PC-9 (cell line): Measurements from ENCODE around the gene ZFHX3.

Experiments used
- CTCF ChIP-seq: fragments of 200-600 bp; sonication (generic); conservative IDR thresholded peaks from 2 replicates; pipeline ENCODE4 v1.6.1; 2017; ENCODE audit warnings: mixed run types, antibody characterized with exemption, mild to moderate bottlenecking, moderate library complexity
- EZH2 ChIP-seq: fragments of 200-600 bp; sonication (generic); IDR thresholded peaks from 2 replicates; pipeline ENCODE4 v1.8.0; 2017; ENCODE audit warnings: antibody characterized with exemption, low read depth

DNA sequence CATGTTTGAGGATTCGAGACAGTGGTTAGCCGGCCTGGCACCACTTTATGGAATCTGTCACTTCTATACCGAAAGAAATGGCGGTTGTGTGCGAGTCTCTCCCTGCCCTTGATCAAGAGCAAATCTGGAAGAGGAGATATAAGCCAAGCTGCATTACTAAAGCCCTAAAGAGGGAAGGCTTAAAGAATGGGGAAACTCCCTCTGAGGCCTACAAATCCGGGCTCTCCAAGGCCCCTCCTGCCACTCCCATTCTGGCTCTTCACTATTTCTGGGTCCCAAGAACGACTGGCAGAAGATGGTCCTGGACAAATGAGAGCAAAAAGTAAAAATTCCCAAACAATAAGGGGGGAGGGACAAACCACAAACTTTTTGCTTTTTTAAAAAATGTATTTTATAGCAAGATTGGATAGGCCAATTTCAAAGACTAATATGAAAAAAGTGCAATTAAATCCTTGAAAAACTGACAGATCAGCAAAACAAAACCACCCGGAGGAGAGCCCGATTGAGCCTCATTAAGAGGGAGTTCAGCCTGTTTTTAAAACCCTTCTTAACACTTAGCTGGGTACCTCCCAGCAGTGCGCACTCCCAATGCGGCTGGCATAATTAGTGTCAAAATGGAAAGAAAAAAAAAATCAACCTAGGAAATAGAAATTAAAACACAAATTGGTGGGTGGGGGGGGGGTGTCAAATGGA, 193.5 kb downstream of the ZFHX3 start:
- TF ChIP-seq EZH2 (no peak), CTCF (no peak)
